Glomerular visceral epithelial cell (primary cell): ENCODE results near the gene COCH.
"Not testable (repeated sequence)": the region's sequence is repeated elsewhere in the genome, so short reads cannot be mapped to it uniquely, and the experiment has no call there.

Source experiments
- DNase-seq: peaks from one replicate; pipeline ENCODE4 v3.0.0-alpha.2; 2016; ENCODE audit errors: extremely low spot score

COCH gene

GRCh38 chr14:30925254-30925653, 50.9 kb downstream of the COCH start:
- no peak for DNase-seq

DNA sequence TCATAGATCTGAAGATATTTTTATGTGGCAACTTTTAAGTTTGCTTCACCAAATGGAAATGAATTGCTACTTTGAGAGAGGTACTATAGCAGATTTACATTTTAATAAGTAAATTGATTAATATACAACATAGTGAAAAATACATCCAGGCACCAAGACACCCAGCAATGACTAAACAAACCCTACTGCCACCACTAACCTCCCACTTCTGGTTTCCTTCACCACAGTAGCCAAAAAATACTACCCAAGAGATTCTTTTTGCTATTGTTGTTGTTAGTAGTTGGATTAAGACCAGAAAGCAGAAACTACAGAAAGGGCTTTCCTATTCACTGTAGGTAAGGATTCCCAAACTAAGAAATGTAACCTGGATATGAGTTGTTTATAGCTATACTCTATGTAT, 54.1 kb downstream of the COCH start:
- DNase-seq: no peak

GRCh38 chr14:30933937-30934336, 59.6 kb downstream of the COCH start:
- DNase-seq: not testable (repeated sequence)

DNA sequence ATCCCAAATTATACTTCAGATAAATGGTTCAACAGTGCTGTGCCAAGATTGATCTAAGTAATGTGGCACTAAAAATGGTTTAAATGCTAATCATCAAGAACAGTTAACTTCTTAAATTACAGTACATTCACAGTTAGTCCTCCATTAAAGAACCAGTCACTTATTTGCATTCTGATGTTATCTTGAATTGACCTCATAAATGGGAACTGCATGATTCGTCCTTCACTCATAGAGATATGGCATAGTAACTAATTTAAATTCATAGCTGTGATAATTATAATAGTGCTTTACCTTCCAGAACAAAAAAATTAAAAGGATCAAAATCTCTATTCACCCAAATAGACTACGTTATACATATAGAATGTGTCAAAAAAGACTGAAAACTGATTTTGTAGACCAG, 61.1 kb downstream of the COCH start:
- no peak for DNase-seq

DNA sequence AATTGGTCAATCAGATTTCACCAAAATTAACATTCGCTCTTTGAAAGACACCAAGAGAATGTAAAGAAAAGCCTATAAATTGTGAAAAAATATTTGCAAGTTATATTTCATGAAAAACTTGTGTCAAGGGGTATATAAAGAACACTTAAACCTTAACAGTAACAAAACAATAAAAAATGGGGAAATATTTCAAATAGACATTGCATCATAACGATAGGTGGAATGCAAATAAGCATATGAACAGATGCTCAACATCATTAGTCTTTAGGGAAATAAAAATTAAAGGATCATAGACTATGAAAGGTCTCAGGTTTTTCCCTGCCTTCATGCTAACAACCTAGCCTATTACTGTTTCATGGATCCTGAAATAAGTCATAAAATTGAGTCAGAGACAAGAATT, 64.3 kb downstream of the COCH start:
- no peak for DNase-seq
